CD4-positive, alpha-beta memory T cell (primary cell): ENCODE measurements around the gene NIF3L1. TPM values are rescaled to one million over a fixed set of nuclear protein-coding genes. Genes with fewer than 3 reads are reported as not detected.

ENCODE experiments used
- CTCF ChIA-PET: fragments of 350-600 bp; sonication (Branson Sonifier 250); formaldehyde crosslinking; loops from one replicate; lab custom pipeline; 2021; ENCODE audit warnings: inconsistent platforms; ENCODE audit not compliant: partially characterized antibody; lab: Charles Lee
- POLR2A ChIA-PET: fragments of 350-600 bp; sonication (Branson Sonifier 250); formaldehyde crosslinking; loops from one replicate; lab custom pipeline; 2021; ENCODE audit not compliant: partially characterized antibody; lab: Charles Lee
- DNase-seq, 5 donors: peaks; one replicate each; pipeline versions ENCODE4 v3.0.0 to v3.0.0-alpha.2; 2020 to 2022; ENCODE audit warnings: mixed read lengths in 1 of 5
- H3K27ac ChIP-seq: one replicate; pipeline ENCODE4 v1.7.0; 2013; ENCODE audit warnings: low read depth, low read length
- H3K27me3 ChIP-seq: 2 replicates; pipeline ENCODE4 v1.7.0; 2013; ENCODE audit warnings: mild to moderate bottlenecking, low read length, moderate library complexity; ENCODE audit not compliant: insufficient read depth
- H3K36me3 ChIP-seq: 2 replicates; pipeline ENCODE4 v1.7.0; 2013; ENCODE audit warnings: mild to moderate bottlenecking, low read length, moderate library complexity; ENCODE audit not compliant: insufficient read depth
- H3K4me1 ChIP-seq: 2 replicates; pipeline ENCODE4 v1.7.0; 2013; ENCODE audit warnings: mild to moderate bottlenecking, low read length, moderate library complexity; ENCODE audit not compliant: insufficient read depth
- H3K4me3 ChIP-seq, 2 donors: one replicate each; pipeline ENCODE4 v1.7.0; 2013; ENCODE audit warnings: low read length in 2 of 2, mild to moderate bottlenecking in 1 of 2
- H3K9me3 ChIP-seq, 2 donors: one replicate each; pipeline ENCODE4 v1.7.0; 2013; ENCODE audit warnings: low read length in 2 of 2, control low read depth in 1 of 2; ENCODE audit not compliant: control insufficient read depth in 1 of 2
- H3K27ac Mint-ChIP-seq, 7 donors: one replicate each; pipeline ENCODE4 v1.8.0; 2020 to 2021; ENCODE audit warnings: mixed read lengths in 7 of 7, mild to moderate bottlenecking in 6 of 7, inconsistent platforms in 3 of 7, moderate library complexity in 3 of 7
- H3K27me3 Mint-ChIP-seq, 2 donors: one replicate each; pipeline ENCODE4 v1.8.0; 2020 to 2021; ENCODE audit warnings: mixed read lengths in 2 of 2
- H3K36me3 Mint-ChIP-seq, 2 donors: one replicate each; pipeline ENCODE4 v1.8.0; 2020 to 2021; ENCODE audit warnings: mixed read lengths in 2 of 2, inconsistent platforms in 1 of 2, mild to moderate bottlenecking in 1 of 2
- H3K4me1 Mint-ChIP-seq, 4 donors: one replicate each; pipeline ENCODE4 v1.8.0; 2020 to 2021; ENCODE audit warnings: mixed read lengths in 4 of 4, mild to moderate bottlenecking in 1 of 4
- H3K4me3 Mint-ChIP-seq, 8 donors: one replicate each; pipeline ENCODE4 v1.8.0; 2020 to 2021; ENCODE audit warnings: mixed read lengths in 8 of 8, mild to moderate bottlenecking in 7 of 8, moderate library complexity in 6 of 8, inconsistent platforms in 3 of 8
- H3K9me3 Mint-ChIP-seq, 8 donors: one replicate each; pipeline ENCODE4 v1.8.0; 2020 to 2021; ENCODE audit warnings: mixed read lengths in 8 of 8, mild to moderate bottlenecking in 5 of 8, inconsistent platforms in 3 of 8, moderate library complexity in 1 of 8
- intact Hi-C: fragments of 100-400 bp; cut with micrococcal nuclease; formaldehyde crosslinking; loops from one replicate; pipeline ENCODE4 v1.15.1; 2023
- polyA plus RNA-seq, 2 donors: library from polyadenylated mRNA; unstranded; fragments of 300-500 nt; fragmentation: Illumina TruSeq; gene quantifications; one replicate each; pipeline ENCODE4 v1.2.3, GENCODE V29; 2021
- total RNA-seq, 2 experiments: library from RNA; stranded (reverse); gene quantifications; one replicate each; pipeline ENCODE4 v1.2.3, GENCODE V29; 2021

Gene NIF3L1
- total and polyA plus RNA-seq, 4 experiments from 2014 or later, result 22.4 to 30.3 (median 26.5) TPM

DNA sequence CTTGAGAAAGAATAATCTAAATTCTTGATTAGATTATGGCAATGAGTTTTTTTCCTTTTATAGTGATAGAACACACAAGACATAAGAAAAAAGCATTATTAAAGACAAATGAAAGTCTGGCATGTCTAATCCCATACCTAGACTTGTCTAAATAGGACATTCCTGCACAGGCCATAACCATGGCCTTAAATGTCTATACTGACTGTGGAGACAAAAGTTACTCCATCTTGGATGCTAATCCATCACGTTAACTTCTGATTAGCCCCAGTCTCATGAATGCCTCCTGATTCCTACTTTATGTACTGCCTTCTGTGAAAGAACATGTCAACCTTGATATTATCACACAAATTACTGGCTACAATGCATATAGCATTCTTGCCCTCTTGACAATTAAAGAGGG lies 50.7 kb downstream of the NIF3L1 start:
- Mint-ChIP-seq H3K4me3 (no peak overlapping the region), H3K27me3 (no peaks in the 10 kb centered on the region), H3K36me3 (peaks cover 47 to 66% of the 10 kb centered on the region in 2 donors), H3K27ac (no peak overlapping the region), H3K9me3 (no peaks in the 10 kb centered on the region), H3K4me1 (peaks cover 0 to 5% (median 3%) of the 10 kb centered on the region in 4 donors)
- Histone ChIP-seq H3K4me3 (no peak overlapping the region), H3K9me3 (no peaks in the 10 kb centered on the region), H3K27ac (no peak overlapping the region), H3K4me1 (no peaks in the 10 kb centered on the region), H3K27me3 (no peaks in the 10 kb centered on the region), H3K36me3 (peaks cover 36% of the 10 kb centered on the region)
- intact Hi-C loops, result no loop called here
- ChIA-PET CTCF (interaction anchor here (1.1 to 2.0 kb wide), 3 partner anchors 24 to 129 kb away, joined by 3 to 4 read pairs (median 3); partner anchors contain the start of gene ORC2), POLR2A (no interaction called here)
- DNase-seq, result no peak

DNA sequence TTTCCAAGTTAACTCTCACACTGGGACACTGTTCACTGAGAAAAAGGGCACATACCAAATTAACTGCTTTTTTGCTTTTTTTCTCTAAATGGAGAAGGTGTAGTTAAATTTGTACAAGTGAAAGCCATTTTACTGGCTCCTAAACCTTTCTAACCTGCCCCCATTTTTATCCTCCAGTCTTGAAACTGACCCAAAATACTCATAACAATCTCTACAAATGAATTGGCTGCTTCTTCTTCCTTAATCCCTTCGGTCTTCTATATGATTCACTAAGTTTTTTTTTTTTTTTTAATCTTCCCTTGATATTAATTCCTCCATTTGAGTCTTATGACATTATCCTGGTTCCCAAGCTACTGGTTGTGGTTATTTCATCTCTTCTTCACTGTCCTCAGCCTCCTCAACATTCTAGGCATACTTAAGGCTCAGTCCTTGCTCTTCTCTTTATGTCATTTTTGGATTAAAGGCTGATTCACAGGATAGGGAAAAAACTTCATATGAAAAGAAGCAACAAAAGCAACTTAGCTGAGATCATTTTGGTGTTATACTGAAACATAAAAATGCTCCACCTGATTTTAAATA lies 54.4 kb downstream of the NIF3L1 start:
- H3K27ac ChIP-seq, result no peak overlapping the region
- Mint-ChIP-seq H3K36me3 (peaks cover 42 to 57% of the 10 kb centered on the region in 2 donors), H3K27me3 (no peaks in the 10 kb centered on the region), H3K4me3 (no peak overlapping the region), H3K9me3 (no peaks in the 10 kb centered on the region), H3K27ac (peak overlapping the region in 5 of 7 donors; percentile 18 to 77 (median 65)), H3K4me1 (peaks cover 0 to 9% (median 5%) of the 10 kb centered on the region in 4 donors)
- ChIA-PET CTCF (no interaction called here), POLR2A (no interaction called here)
- H3K4me3 ChIP-seq, result no peak overlapping the region
- no peaks in the 10 kb centered on the region for H3K4me1 ChIP-seq
- peaks cover 14% of the 10 kb centered on the region for H3K36me3 ChIP-seq
- H3K9me3 ChIP-seq, result no peaks in the 10 kb centered on the region
- H3K27me3 ChIP-seq, result no peaks in the 10 kb centered on the region
- intact Hi-C loops, result no loop called here
- no peak for DNase-seq

- Mint-ChIP-seq H3K27ac (peak overlapping the region in 5 of 7 donors; percentile 9 to 80 (median 47)), H3K36me3 (peaks cover 43 to 54% of the 10 kb centered on the region in 2 donors), H3K27me3 (no peaks in the 10 kb centered on the region), H3K9me3 (no peaks in the 10 kb centered on the region), H3K4me3 (no peak overlapping the region), H3K4me1 (peaks cover 0 to 9% (median 4%) of the 10 kb centered on the region in 4 donors)
- Histone ChIP-seq H3K27ac (no peak overlapping the region), H3K27me3 (no peaks in the 10 kb centered on the region), H3K4me3 (no peak overlapping the region), H3K9me3 (no peaks in the 10 kb centered on the region), H3K4me1 (no peaks in the 10 kb centered on the region), H3K36me3 (peaks cover 12% of the 10 kb centered on the region)
- no peak for DNase-seq
- ChIA-PET POLR2A (interaction anchor here (0.9 kb wide), 1 partner anchor 127 kb away, joined by 3 read pairs; the partner anchor contains the start of gene NDUFB3), CTCF (interaction anchor here (1.0 to 1.1 kb wide), 4 partner anchors 19 to 287 kb away, joined by 3 to 9 read pairs (median 4); partner anchors contain the start of gene ORC2)
- intact Hi-C loops, result no loop called here
Observed at GRCh38 chr2:200944467-200945394, 55.6 kb downstream of the NIF3L1 start.

GRCh38 chr2:200945395-200945729 lies 56.2 kb downstream of the NIF3L1 start:
- Histone ChIP-seq H3K4me3 (no peak overlapping the region), H3K27ac (no peak overlapping the region), H3K27me3 (no peaks in the 10 kb centered on the region), H3K36me3 (peaks cover 6% of the 10 kb centered on the region), H3K4me1 (no peaks in the 10 kb centered on the region), H3K9me3 (no peaks in the 10 kb centered on the region)
- peaks cover 41 to 52% of the 10 kb centered on the region in 2 donors for H3K36me3 Mint-ChIP-seq
- no peak overlapping the region for H3K4me3 Mint-ChIP-seq
- POLR2A ChIA-PET, result interaction anchor here (0.6 to 0.9 kb wide), 2 partner anchors 127 to 909 kb away, joined by 3 to 4 read pairs; partner anchors contain the start of gene NDUFB3
- no peak for DNase-seq
- CTCF ChIA-PET, result interaction anchor here (1.0 to 1.1 kb wide), 4 partner anchors 18 to 287 kb away, joined by 3 to 9 read pairs (median 4); partner anchors contain the start of gene ORC2
- H3K9me3 Mint-ChIP-seq, result no peaks in the 10 kb centered on the region
- intact Hi-C loops, result no loop called here
- H3K27me3 Mint-ChIP-seq, result no peaks in the 10 kb centered on the region
- peak overlapping the region in 2 of 7 donors; percentile 37 to 47 for H3K27ac Mint-ChIP-seq
- H3K4me1 Mint-ChIP-seq, result peaks cover 0 to 9% (median 4%) of the 10 kb centered on the region in 4 donors

- Mint-ChIP-seq H3K36me3 (peaks cover 36 to 52% of the 10 kb centered on the region in 2 donors), H3K4me1 (peaks cover 0 to 3% (median 0%) of the 10 kb centered on the region in 4 donors), H3K27ac (peak overlapping the region in 1 of 7 donors; percentile 25), H3K27me3 (no peaks in the 10 kb centered on the region), H3K9me3 (no peaks in the 10 kb centered on the region), H3K4me3 (no peak overlapping the region)
- no peaks in the 10 kb centered on the region for H3K27me3 ChIP-seq
- intact Hi-C loops, result no loop called here
- no peak for DNase-seq
- H3K27ac ChIP-seq, result no peak overlapping the region
- peaks cover 24% of the 10 kb centered on the region for H3K36me3 ChIP-seq
- H3K4me3 ChIP-seq, result no peak overlapping the region
- ChIA-PET CTCF (interaction anchor here (0.7 kb wide), 1 partner anchor 119 kb away, joined by 3 read pairs; no protein-coding TSS in a partner anchor), POLR2A (interaction anchor here (1.2 kb wide), 1 partner anchor 13 kb away, joined by 4 read pairs; the partner anchor contains the start of gene ORC2)
- H3K9me3 ChIP-seq, result no peaks in the 10 kb centered on the region
- H3K4me1 ChIP-seq, result no peaks in the 10 kb centered on the region
Observed at GRCh38 chr2:200950378-200950777, 61.2 kb downstream of the NIF3L1 start.

Other genes starting within 250 kb of the NIF3L1 start
- 100 to 1,000 TPM; 126 to 133 TPM for gene BZW1, start 77.5 kb upstream of the NIF3L1 start, total RNA-seq
- 100 to 1,000 TPM; 198 to 257 TPM for gene BZW1, start 77.5 kb upstream of the NIF3L1 start, polyA plus RNA-seq
- 100 to 1,000 TPM; 472 to 499 TPM for gene CLK1, start 24.7 kb upstream of the NIF3L1 start, total RNA-seq
- 10 to 100 TPM; 18.1 to 51.9 TPM for gene CLK1, start 24.7 kb upstream of the NIF3L1 start, polyA plus RNA-seq
- 10 to 100 TPM; 48.0 to 57.7 TPM for gene PPIL3, start 294 bp upstream of the NIF3L1 start, total RNA-seq
- gene PPIL3, start 294 bp upstream of the NIF3L1 start, polyA plus RNA-seq, result 10 to 100 TPM; 18.7 to 27.2 TPM
- 10 to 100 TPM; 72.2 to 76.4 TPM for gene ORC2, start 74.3 kb downstream of the NIF3L1 start, total RNA-seq
- 10 to 100 TPM in 1 of 2 donors, 1 to 10 TPM in 1; 9.1 to 13.5 TPM for gene ORC2, start 74.3 kb downstream of the NIF3L1 start, polyA plus RNA-seq
- 10 to 100 TPM; 33.1 to 36.4 TPM for gene HYCC2, start 182.3 kb downstream of the NIF3L1 start, total RNA-seq
- gene HYCC2, start 182.3 kb downstream of the NIF3L1 start, polyA plus RNA-seq, result 10 to 100 TPM; 23.5 to 25.2 TPM
- gene NDUFB3, start 182.6 kb downstream of the NIF3L1 start, total RNA-seq, result 10 to 100 TPM; 48.7 to 53.6 TPM
- 100 to 1,000 TPM; 261 to 298 TPM for gene NDUFB3, start 182.6 kb downstream of the NIF3L1 start, polyA plus RNA-seq
- gene CFLAR, start 226.8 kb downstream of the NIF3L1 start, total RNA-seq, result 100 to 1,000 TPM; 222 to 235 TPM
- gene CFLAR, start 226.8 kb downstream of the NIF3L1 start, polyA plus RNA-seq, result 100 to 1,000 TPM; 127 to 155 TPM